HepG2 (cell line): ENCODE measurements around the gene GLG1. TPM values are rescaled to one million over a fixed set of nuclear protein-coding genes. Genes with fewer than 3 reads are reported as not detected.
A peak's percentile ranks its signal among the peaks of the same experiment; 100 is the strongest.

Experiments
- ATAC-seq: fragments of 200-7000 bp; cut with Tn5 transposase; 3 replicates; pipeline ENCODE4 v1.9.1; 2020; ENCODE audit warnings: mild to moderate bottlenecking, moderate library complexity
- BruUV-seq: library from RNA; stranded (reverse); fragments of 400-500 nt; replicated peaks from 2 replicates; lab custom pipeline; 2021; lab: Mats Ljungman, UMichigan
- CTCF ChIA-PET: fragments of 300-600 bp; formaldehyde crosslinking; extraction: SDS; loops from one replicate; lab custom pipeline; 2021; ENCODE audit warnings: low total read pairs, inconsistent platforms, low intra/inter-chr PET ratio; lab: Yijun Ruan, JAX
- POLR2A ChIA-PET: fragments of 350-600 bp; sonication (Branson Sonifier 250); formaldehyde crosslinking; loops from one replicate; lab custom pipeline; 2020; ENCODE audit warnings: antibody characterized with exemption, inconsistent platforms; lab: Yijun Ruan, JAX
- DNase-seq: peaks from one replicate; pipeline ENCODE4 v3.0.0-alpha.2; 2015; ENCODE audit warnings: low spot score
- FAIRE-seq: peaks from 3 replicates; lab custom pipeline; 2011; peaks lifted over from hg19 to GRCh38; lab: Jason Lieb, UNC
- H2AFZ ChIP-seq: one replicate; pipeline ENCODE4 v1.6.1; 2011; ENCODE audit warnings: low read length, inconsistent platforms
- H3K27ac ChIP-seq: fragments of 300-600 bp; 3 replicates; pipeline ENCODE4 v1.8.0; 2011; ENCODE audit warnings: mixed run types, mild to moderate bottlenecking, mixed read lengths, low read length, inconsistent platforms; ENCODE audit not compliant: insufficient read depth; ENCODE audit errors: extremely low read length
- H3K27me3 ChIP-seq, 2 experiments: fragments of 200-600 bp in 1 of 2; 2 replicates in 1 of 2; 3 replicates in 1 of 2; pipeline versions ENCODE4 v1.6.0 to v1.8.0; 2011; ENCODE audit warnings: low read length in 2 of 2, mild to moderate bottlenecking in 2 of 2, moderate library complexity in 2 of 2, inconsistent platforms in 1 of 2; ENCODE audit not compliant: insufficient read depth in 2 of 2, control insufficient read depth in 1 of 2
- H3K36me3 ChIP-seq, 2 experiments: fragments of 200-600 bp in 1 of 2; replicated peaks in 1 of 2; 2 replicates in 1 of 2; 3 replicates in 1 of 2; pipeline versions ENCODE4 v1.5.1 to v1.8.0; 2011; ENCODE audit warnings: low read length in 2 of 2, inconsistent platforms in 1 of 2; ENCODE audit not compliant: insufficient read depth in 2 of 2, control insufficient read depth in 1 of 2
- H3K4me1 ChIP-seq: 2 replicates; pipeline ENCODE4 v1.5.1; 2012; ENCODE audit warnings: low read length, inconsistent platforms; ENCODE audit not compliant: insufficient read depth
- H3K4me2 ChIP-seq: 2 replicates; pipeline ENCODE4 v1.6.0; 2011; ENCODE audit warnings: low read depth, low read length, inconsistent platforms
- H3K4me3 ChIP-seq, 3 experiments: fragments of 200-600 bp in 1 of 3; sonication (generic), shearing (Covaris generic) in 1 of 3; replicated peaks in 1 of 3; 2 replicates each; pipeline ENCODE4 v1.5.1; 2011 to 2016; ENCODE audit warnings: low read length in 3 of 3, inconsistent platforms in 2 of 3, low read depth in 2 of 3, mild to moderate bottlenecking in 2 of 3, control low read depth in 1 of 3, mixed read lengths in 1 of 3; ENCODE audit not compliant: insufficient read depth in 1 of 3
- H3K79me2 ChIP-seq: one replicate; pipeline ENCODE4 v1.6.1; 2011; ENCODE audit warnings: low read length, inconsistent platforms; ENCODE audit not compliant: insufficient read depth
- H3K9ac ChIP-seq: 2 replicates; pipeline ENCODE4 v1.6.0; 2011; ENCODE audit warnings: mild to moderate bottlenecking, low read depth, low read length, inconsistent platforms; ENCODE audit not compliant: insufficient read depth
- H3K9me3 ChIP-seq: 2 replicates; pipeline ENCODE4 v1.5.1; 2012; ENCODE audit warnings: mild to moderate bottlenecking, low read length
- H4K20me1 ChIP-seq: 2 replicates; pipeline ENCODE4 v1.6.0; 2011; ENCODE audit warnings: inconsistent platforms, mild to moderate bottlenecking, low read length, moderate library complexity; ENCODE audit not compliant: insufficient read depth
- DDIT3 ChIP-seq: sonication (generic); formaldehyde crosslinking; IDR thresholded peaks from 2 replicates; pipeline ENCODE4 v1.4.0; 2020; ENCODE audit warnings: mild to moderate bottlenecking, missing genetic modification reagents
- DRAP1 ChIP-seq: IDR thresholded peaks from 2 replicates; pipeline ENCODE4 v1.6.1; 2016; ENCODE audit warnings: missing genetic modification reagents, missing compliant biosample characterization
- PHB2 ChIP-seq: fragments of 450-650 bp; IDR thresholded peaks from 2 replicates; pipeline ENCODE4 v1.6.1; 2018; ENCODE audit not compliant: partially characterized antibody
- SOX5 ChIP-seq: IDR thresholded peaks from 2 replicates; pipeline ENCODE4 v1.6.1; 2016; ENCODE audit warnings: borderline replicate concordance
- ZFP36L1 ChIP-seq: sonication (generic); formaldehyde crosslinking; IDR thresholded peaks from 2 replicates; pipeline ENCODE4 v1.8.0; 2022; ENCODE audit warnings: mild to moderate bottlenecking, missing genetic modification reagents, moderate library complexity
- ZMYM3 ChIP-seq: sonication (generic); formaldehyde crosslinking; IDR thresholded peaks from 2 replicates; pipeline ENCODE4 v1.5.1; 2020; ENCODE audit warnings: mild to moderate bottlenecking, missing genetic modification reagents
- ZNF12 ChIP-seq: sonication (generic); formaldehyde crosslinking; IDR thresholded peaks from 2 replicates; pipeline ENCODE4 v1.5.0; 2020; ENCODE audit warnings: missing genetic modification reagents
- ZNF292 ChIP-seq: sonication (generic); formaldehyde crosslinking; IDR thresholded peaks from 2 replicates; pipeline ENCODE4 v1.8.1; 2022; ENCODE audit warnings: mild to moderate bottlenecking, low read depth, missing genetic modification reagents, borderline replicate concordance
- ZNF451 ChIP-seq: sonication (generic); formaldehyde crosslinking; IDR thresholded peaks from 2 replicates; pipeline ENCODE4 v1.5.0; 2020; ENCODE audit warnings: mild to moderate bottlenecking, missing genetic modification reagents
- ZNF589 ChIP-seq: sonication (generic); formaldehyde crosslinking; conservative IDR thresholded peaks from 2 replicates; pipeline ENCODE4 v1.8.0; 2022; ENCODE audit warnings: mild to moderate bottlenecking, moderate library complexity, missing genetic modification reagents
- ZNF615 ChIP-seq: sonication (generic); formaldehyde crosslinking; IDR thresholded peaks from 2 replicates; pipeline ENCODE4 v1.5.0; 2020; ENCODE audit warnings: mild to moderate bottlenecking, missing genetic modification reagents, borderline replicate concordance
- ZNF672 ChIP-seq: sonication (generic); formaldehyde crosslinking; IDR thresholded peaks from 2 replicates; pipeline ENCODE4 v1.8.1; 2022; ENCODE audit warnings: missing genetic modification reagents
- ZNF746 ChIP-seq: sonication (generic); formaldehyde crosslinking; IDR thresholded peaks from 2 replicates; pipeline ENCODE4 v1.8.0; 2022; ENCODE audit warnings: mild to moderate bottlenecking, missing genetic modification reagents
- ZNF773 ChIP-seq: sonication (generic); formaldehyde crosslinking; IDR thresholded peaks from 2 replicates; pipeline ENCODE4 v1.4.0; 2020; ENCODE audit warnings: missing genetic modification reagents, borderline replicate concordance
- ZNF790 ChIP-seq: sonication (generic); formaldehyde crosslinking; IDR thresholded peaks from 2 replicates; pipeline ENCODE4 v1.8.0; 2022; ENCODE audit warnings: missing genetic modification reagents, mild to moderate bottlenecking, borderline replicate concordance
- WGBS: methylation state at CpG from one replicate; pipeline ENCODE4 v1.1.6; 2017; ENCODE audit warnings: low lambda C conversion rate; 5-methylcytosine and 5-hydroxymethylcytosine counted together
- in situ Hi-C: cut with HindIII; loops from 2 replicates; pipeline ENCODE4 v1.10.0; 2017; ENCODE audit warnings: low pct_unique_long_range_greater_than_20kb; ENCODE audit not compliant: extremely low pct_ligation_motif_present
- intact Hi-C: fragments of 100-400 bp; cut with micrococcal nuclease; formaldehyde crosslinking; loops from one replicate; pipeline ENCODE4 v1.10.0; 2022; ENCODE audit not compliant: unreplicated experiment
- polyA plus RNA-seq, 8 experiments: library from polyadenylated mRNA; depleted of rRNA in 3 of 8; stranded (reverse) in 7 of 8; unstranded in 1 of 8; fragments of >200 nt; fragmentation: Illumina TruSeq in 4 of 8; extraction: Trizol in 4 of 8; gene quantifications; 2 replicates each; pipeline versions ENCODE4 v1.2.1 to v1.2.3, GENCODE V29; 2011 to 2016; ENCODE audit warnings: low read depth in 4 of 8, missing spikeins in 1 of 8, mixed read lengths in 1 of 8; ENCODE audit not compliant: insufficient read depth in 1 of 8
- total RNA-seq, 5 experiments: library from RNA; depleted of rRNA; stranded (reverse); fragments of >200 nt; fragmentation: Illumina TruSeq; extraction: Trizol; gene quantifications; 2 replicates each; pipeline ENCODE4 v1.2.3, GENCODE V29; 2016; ENCODE audit warnings: low read depth in 1 of 5
- TF ChIP-seq, protein P1 (sequence below): sonication (generic); formaldehyde crosslinking; IDR thresholded peaks from 2 replicates; pipeline ENCODE4 v1.4.0; 2020; ENCODE audit warnings: mild to moderate bottlenecking, missing genetic modification reagents
- TF ChIP-seq, protein P2 (sequence below): sonication (generic); formaldehyde crosslinking; conservative IDR thresholded peaks from 2 replicates; pipeline ENCODE4 v1.4.0; 2020; ENCODE audit warnings: missing genetic modification reagents

Gene GLG1
- total and polyA plus RNA-seq, 2 of the 13 experiments (the other 11 are each of a cell fraction or from before 2014, with no cell fraction given) = 87.7 to 141 TPM

GRCh38 chr16:74623214-74623838 lies 16.4 kb upstream of the GLG1 start (continued):
- TF ChIP-seq ZNF773 (CRISPR knock-in tag) = no peak
- TF ChIP-seq, protein P1, sequence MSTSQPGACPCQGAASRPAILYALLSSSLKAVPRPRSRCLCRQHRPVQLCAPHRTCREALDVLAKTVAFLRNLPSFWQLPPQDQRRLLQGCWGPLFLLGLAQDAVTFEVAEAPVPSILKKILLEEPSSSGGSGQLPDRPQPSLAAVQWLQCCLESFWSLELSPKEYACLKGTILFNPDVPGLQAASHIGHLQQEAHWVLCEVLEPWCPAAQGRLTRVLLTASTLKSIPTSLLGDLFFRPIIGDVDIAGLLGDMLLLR = no peak
- no peak for TF ChIP-seq SOX5 (CRISPR knock-in tag)
- no peak for TF ChIP-seq PHB2
- 0 out of 2 replicates have a peak, but pooled peaks have one; percentile 19 for TF ChIP-seq DRAP1 (CRISPR knock-in tag)
- TF ChIP-seq DDIT3 = no peak
- TF ChIP-seq, protein P2, sequence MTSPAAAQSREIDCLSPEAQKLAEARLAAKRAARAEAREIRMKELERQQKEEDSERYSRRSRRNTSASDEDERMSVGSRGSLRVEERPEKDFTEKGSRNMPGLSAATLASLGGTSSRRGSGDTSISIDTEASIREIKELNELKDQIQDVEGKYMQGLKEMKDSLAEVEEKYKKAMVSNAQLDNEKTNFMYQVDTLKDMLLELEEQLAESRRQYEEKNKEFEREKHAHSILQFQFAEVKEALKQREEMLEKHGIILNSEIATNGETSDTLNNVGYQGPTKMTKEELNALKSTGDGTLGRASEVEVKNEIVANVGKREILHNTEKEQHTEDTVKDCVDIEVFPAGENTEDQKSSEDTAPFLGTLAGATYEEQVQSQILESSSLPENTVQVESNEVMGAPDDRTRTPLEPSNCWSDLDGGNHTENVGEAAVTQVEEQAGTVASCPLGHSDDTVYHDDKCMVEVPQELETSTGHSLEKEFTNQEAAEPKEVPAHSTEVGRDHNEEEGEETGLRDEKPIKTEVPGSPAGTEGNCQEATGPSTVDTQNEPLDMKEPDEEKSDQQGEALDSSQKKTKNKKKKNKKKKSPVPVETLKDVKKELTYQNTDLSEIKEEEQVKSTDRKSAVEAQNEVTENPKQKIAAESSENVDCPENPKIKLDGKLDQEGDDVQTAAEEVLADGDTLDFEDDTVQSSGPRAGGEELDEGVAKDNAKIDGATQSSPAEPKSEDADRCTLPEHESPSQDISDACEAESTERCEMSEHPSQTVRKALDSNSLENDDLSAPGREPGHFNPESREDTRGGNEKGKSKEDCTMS = no peak
- TF ChIP-seq ZNF589 (CRISPR knock-in tag) = no peak

DNA sequence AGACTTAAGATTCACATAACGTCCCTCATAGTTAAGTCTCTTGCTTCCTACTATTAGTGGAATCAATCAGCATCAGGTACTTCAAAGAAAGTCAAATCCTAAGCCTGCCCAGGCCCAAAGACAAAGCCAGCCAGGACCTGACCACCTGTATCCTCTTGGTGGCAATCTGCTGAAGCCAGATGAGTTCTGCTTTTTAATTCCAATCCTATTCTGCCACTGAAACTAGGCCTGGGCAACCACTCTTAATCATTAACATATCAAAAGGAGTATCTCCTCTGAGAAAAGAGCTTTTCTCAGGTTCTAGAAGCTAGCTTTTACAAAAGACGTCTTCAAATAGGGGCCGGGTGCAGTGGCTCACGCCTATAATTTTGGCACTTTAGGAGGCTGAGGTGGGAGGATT lies 15.1 kb upstream of the GLG1 start:
- in situ Hi-C loops (loop anchor here (10.0 kb wide), 1 partner anchor 307 kb away; no protein-coding TSS in a partner anchor), intact Hi-C loops (loop anchor here (5.0 kb wide), 1 partner anchor 145 kb away; no protein-coding TSS in a partner anchor)
- H3K27ac ChIP-seq = no peak overlapping the region
- TF ChIP-seq ZNF790 (no peak), ZMYM3 (CRISPR knock-in tag) (no peak), ZNF292 (CRISPR knock-in tag) (no peak), ZNF672 (CRISPR knock-in tag) (no peak), ZFP36L1 (CRISPR knock-in tag) (no peak), ZNF12 (CRISPR knock-in tag) (no peak), ZNF451 (no peak), ZNF746 (CRISPR knock-in tag) (no peak), ZNF615 (CRISPR knock-in tag) (no peak)
- FAIRE-seq = no peak
- H3K4me3 ChIP-seq = no peak overlapping the region
- H3K9ac ChIP-seq = no peak overlapping the region
- no peaks in the 10 kb centered on the region for H3K4me1 ChIP-seq
- H2AFZ ChIP-seq = no peak overlapping the region
- ChIA-PET POLR2A (interaction anchor here (1.7 kb wide), 1 partner anchor 15 kb away, joined by 7 read pairs; the partner anchor contains the start of gene GLG1), CTCF (no interaction called here)
- no peak for ATAC-seq
- no peaks in the 10 kb centered on the region for H3K9me3 ChIP-seq
- peaks cover 21 to 58% of the 10 kb centered on the region in 2 experiments for H3K36me3 ChIP-seq
- no peaks in the 10 kb centered on the region for H3K27me3 ChIP-seq
- H3K4me2 ChIP-seq = no peak overlapping the region
- H4K20me1 ChIP-seq = peaks cover 3% of the 10 kb centered on the region; the same call in 1 of the 2 replicates
- no peak for DNase-seq
- WGBS = 98% methylated on average over 4 of the region's 4 CpGs
- H3K79me2 ChIP-seq = no peaks in the 10 kb centered on the region
- no TSS peak for BruUV-seq
